NCI-H2029 (cell line): ENCODE data around the gene ZNF653.
A peak's percentile ranks its signal among the peaks of the same experiment; 100 is the strongest.

ENCODE experiments used
- DNase-seq: peaks from one replicate; lab custom pipeline; 2025; lab: John Stamatoyannopoulos, UW

ZNF653 gene

GRCh38 chr19:11519138-11519537, 13.5 kb upstream of the ZNF653 start:
- no peak for DNase-seq

GRCh38 chr19:11513946-11514345, 8.3 kb upstream of the ZNF653 start:
- DNase-seq, result no peak

- no peak for DNase-seq
Observed at GRCh38 chr19:11510444-11510843, 4.8 kb upstream of the ZNF653 start.

GRCh38 chr19:11507370-11508078, 1.9 kb upstream of the ZNF653 start:
- no peak for DNase-seq

- no peak for DNase-seq
Observed at GRCh38 chr19:11506967-11507366, 1.3 kb upstream of the ZNF653 start.

GRCh38 chr19:11506101-11506555, 489 bp upstream of the ZNF653 start:
- DNase-seq, result peak; percentile 42

GRCh38 chr19:11505032-11505503, 571 bp downstream of the ZNF653 start:
- DNase-seq, result peak; percentile 96

- DNase-seq, result no peak
Observed at GRCh38 chr19:11504502-11505031, 1.1 kb downstream of the ZNF653 start.

GRCh38 chr19:11499890-11500420, 5.7 kb downstream of the ZNF653 start:
- no peak for DNase-seq

- no peak for DNase-seq
Observed at GRCh38 chr19:11499220-11499726, 6.4 kb downstream of the ZNF653 start.

- no peak for DNase-seq
Observed at GRCh38 chr19:11496391-11497163, 9.1 kb downstream of the ZNF653 start.

GRCh38 chr19:11495885-11496284, 9.8 kb downstream of the ZNF653 start:
- no peak for DNase-seq

- no peak for DNase-seq
Observed at GRCh38 chr19:11495481-11495880, 10.2 kb downstream of the ZNF653 start.

- no peak for DNase-seq
Observed at GRCh38 chr19:11494634-11495285, 10.9 kb downstream of the ZNF653 start.

GRCh38 chr19:11489378-11489777, 16.3 kb downstream of the ZNF653 start:
- no peak for DNase-seq

- no peak for DNase-seq
Observed at GRCh38 chr19:11486661-11487503, 18.8 kb downstream of the ZNF653 start.

- no peak for DNase-seq
Observed at GRCh38 chr19:11485245-11485837, 20.3 kb downstream of the ZNF653 start.

GRCh38 chr19:11483366-11484111, 22.1 kb downstream of the ZNF653 start:
- no peak for DNase-seq

GRCh38 chr19:11482384-11483050, 23.1 kb downstream of the ZNF653 start:
- peak; percentile 83 for DNase-seq
